ENCODE data around the gene USP34. TPM values are rescaled to one million over a fixed set of nuclear protein-coding genes. Genes with fewer than 3 reads are reported as not detected.

Gene USP34
- total RNA-seq: 74.6 and 91.8 TPM in 2 replicates

GRCh38 chr2:61470965-61471904 lies at the start of gene USP34:
Gene USP34, minus strand, starts transcription at chr2:61471087. Its CDS starts 395 bp downstream, at chr2:61470692.

GRCh38 chr2:61161888-61162287 lies 309.0 kb downstream of the USP34 start, which contains the start of gene C2orf74:
Gene C2orf74, plus strand, starts transcription at chr2:61162188. Its CDS starts 327 bp downstream, at chr2:61162515.

Other genes with a start within 250 kb of the USP34 start
- 46.7 and 51.6 TPM in 2 replicates for gene XPO1, start 67.3 kb upstream of the USP34 start, total RNA-seq